NCI-H446 (cell line): ENCODE results near the gene SRRM1.
"Not testable (repeated sequence)": the region's sequence is repeated elsewhere in the genome, so short reads cannot be mapped to it uniquely, and the experiment has no call there.

Experiments
- DNase-seq, 2 experiments: peaks; one replicate each; lab custom pipeline; 2025; lab: John Stamatoyannopoulos, UW

SRRM1 gene

DNA sequence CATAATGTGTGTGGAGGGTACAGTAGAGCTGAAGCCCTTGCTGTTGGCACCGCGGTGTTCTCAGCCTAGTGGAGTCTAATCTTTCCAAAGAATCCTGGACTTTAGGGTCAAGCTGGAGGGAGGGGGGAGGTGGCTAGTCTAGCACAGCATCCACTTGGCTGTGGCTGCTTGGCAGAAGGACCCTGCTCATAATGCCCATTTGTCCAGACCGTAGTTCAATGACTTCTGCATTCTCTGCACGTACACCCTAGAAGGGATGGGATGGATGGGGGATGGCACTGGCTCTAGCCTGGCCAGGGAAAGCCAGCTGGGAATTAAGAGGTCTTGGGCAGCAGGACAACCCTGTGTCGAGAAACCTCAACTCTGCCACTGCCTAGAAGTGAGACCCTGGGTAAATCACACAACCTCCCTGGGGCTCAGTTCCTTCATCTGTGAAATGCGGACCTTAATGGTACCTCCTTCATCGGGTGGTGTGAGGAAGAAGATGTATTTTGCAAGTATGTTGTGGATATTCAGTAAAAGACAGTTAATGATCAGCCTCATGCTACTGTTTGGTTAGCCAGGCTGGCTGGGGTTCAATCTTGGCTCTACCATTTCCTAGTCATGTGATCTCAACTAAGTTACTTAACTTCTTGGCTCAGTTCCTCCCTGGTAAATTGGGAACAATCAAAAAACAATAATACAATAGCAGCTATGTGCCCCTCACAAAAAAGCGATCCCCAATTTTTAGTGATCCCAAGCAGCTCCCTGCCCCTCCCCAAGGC lies 75.0 kb downstream of the SRRM1 start:
- DNase-seq: no peak

DNA sequence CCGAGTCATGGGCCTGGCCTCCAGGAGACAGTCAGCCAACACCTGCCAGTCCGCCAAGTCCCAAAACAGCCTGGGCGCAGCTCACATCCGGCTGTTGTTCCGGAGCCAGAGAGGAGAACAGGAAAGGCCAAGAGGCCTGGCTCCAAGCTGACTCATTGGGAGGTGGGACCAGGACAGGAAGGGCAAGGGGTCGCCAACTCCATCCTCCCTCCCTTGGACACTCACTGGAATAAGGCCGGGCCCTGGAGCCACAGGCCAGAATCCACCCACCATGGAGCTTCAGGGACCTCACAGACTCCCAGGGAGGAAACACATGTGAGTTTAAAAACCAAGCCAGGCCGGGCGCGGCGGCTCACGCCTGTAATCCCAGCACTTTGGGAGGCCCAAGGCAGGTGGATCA lies 77.0 kb downstream of the SRRM1 start:
- DNase-seq: no peak

DNA sequence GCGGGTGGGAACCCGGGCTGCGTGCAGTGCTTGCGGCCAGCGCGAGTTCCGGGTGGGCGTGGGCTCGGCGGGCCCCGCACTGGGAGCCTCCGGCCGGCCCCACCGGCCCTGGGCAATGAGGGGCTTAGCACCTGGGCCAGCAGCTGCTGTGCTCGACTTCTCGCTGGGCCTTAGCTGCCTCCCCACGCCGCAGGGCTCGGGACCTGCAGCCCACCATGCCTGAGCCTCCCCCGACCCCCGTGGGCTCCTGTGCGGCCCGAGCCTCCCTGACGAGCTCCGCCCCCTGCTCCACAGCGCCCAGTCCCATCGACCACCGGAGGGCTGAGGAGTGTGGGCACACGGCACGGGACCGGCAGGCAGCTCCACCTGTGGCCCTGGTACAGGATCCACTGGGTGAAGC lies 78.4 kb downstream of the SRRM1 start:
- no peak for DNase-seq

DNA sequence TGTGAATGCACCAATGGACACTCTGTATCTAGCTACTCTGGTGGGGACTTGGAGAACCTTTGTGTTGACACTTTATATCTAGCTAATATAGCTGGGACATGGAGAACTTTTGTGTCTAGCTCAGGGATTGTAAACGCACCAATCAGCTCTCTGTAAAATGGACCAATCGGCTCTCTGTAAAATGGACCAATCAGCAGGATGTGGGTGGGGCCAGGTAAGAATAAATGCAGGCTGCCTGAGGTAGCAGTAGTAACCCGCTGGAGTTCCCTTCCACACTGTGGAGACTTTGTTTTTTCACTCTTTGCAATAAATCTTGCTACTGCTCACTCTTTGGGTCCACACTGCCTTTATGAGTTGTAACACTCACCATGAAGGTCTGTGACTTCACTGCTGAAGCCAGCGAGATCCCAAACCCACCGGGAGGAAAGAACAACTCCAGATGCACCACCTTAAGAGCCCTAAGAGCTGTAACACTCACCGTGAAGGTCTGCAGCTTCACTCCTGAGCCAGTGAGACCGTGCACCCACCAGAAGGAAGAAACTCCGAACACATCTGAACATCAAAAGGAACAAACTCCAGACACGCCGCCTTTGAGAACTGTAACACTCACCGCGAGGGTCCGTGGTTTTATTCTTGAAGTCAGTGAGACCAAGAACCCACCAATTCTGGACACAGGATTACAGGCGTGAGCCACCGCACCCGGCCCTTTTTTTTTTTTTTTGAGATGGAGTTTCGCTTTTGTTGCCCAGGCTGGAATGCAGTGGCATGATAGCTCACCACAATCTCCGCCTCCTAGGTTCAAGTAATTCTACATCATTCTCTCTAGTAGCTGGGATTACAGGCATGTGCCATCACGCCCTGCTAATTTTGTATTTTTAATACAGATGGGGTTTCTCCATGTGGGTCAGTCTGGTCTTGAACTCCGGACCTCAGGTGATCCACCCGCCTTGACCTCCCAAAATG lies 79.3 kb downstream of the SRRM1 start:
- not testable (repeated sequence) for DNase-seq
